Activated T-helper 1 cell treated with Interleukin-2 at 50 U/mL for 16 hours (primary cell): Measurements from ENCODE around the gene PRKCE.
"Not testable (repeated sequence)": the region's sequence is repeated elsewhere in the genome, so short reads cannot be mapped to it uniquely, and the experiment has no call there.

Experiments
- DNase-seq: peaks from one replicate; pipeline ENCODE4 v3.0.0-alpha.2; 2020; ENCODE audit warnings: low read depth

Gene PRKCE

DNA sequence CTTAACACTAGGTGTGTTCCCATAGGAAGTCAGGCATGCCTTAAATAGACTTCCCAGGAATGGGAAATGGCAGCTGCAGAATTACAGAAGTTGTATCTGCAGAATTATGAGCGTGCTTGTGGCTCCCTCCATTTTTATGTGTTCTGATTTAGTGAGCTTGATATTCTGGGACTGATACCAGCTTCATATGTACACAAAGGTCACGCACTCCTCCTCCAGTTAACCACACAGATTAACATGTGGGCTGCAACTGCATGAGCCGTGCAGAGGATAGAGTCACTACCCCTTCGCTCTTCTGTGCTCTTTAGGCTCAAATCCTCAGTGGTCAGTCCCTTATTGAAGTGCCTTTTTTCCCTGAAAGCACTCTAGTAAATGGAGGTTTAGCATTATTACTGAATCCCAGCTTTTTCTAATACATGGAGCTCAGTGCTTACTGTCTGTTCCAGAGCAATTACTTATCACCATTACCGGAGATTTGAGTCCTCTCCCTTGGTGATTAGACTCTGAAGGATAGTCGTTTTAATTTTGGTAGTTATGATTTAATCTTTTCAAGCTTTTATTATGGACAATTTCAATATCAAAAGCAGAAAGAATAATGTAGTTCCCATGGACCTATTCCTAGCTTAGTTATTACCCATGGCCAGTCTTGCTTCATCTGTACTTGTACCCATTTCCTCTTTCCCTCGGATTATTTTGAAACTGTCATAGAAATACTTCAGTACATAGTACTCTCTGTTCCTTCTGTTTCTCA is 238.3 kb downstream of the PRKCE start:
- no peak for DNase-seq

DNA sequence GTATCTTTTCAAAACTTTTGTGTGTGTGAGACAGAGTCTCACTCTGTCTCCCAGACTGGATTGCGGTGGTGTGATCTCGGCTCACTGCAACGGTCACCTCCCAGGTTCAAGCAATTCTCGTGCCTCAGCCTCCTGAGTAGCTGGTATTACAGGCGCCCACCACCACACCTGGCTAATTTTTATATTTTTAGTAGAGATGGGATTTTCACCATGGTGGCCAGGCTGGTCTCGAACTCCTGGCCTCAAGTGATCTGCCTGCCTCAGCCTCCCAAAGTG is 238.8 kb downstream of the PRKCE start:
- DNase-seq, result not testable (repeated sequence)

DNA sequence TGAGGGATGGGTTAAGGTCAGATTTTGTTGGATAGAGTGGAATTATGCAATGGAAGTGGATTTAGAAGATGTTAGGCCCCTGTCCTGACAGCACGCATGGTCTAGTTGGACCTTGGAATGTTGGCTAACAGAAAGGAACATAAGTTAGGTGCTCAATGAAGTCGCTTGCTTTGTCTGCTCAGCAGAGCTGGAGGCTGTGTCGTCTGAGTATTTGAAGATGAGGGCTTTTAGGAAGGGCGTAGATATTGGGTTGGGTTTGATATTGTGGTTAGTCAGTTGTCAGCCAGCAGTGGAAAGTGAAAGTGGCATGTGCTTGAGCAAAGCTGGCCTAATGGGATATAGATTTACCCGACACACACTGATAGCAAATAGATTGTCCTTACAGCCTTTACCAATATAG is 239.3 kb downstream of the PRKCE start:
- no peak for DNase-seq

DNA sequence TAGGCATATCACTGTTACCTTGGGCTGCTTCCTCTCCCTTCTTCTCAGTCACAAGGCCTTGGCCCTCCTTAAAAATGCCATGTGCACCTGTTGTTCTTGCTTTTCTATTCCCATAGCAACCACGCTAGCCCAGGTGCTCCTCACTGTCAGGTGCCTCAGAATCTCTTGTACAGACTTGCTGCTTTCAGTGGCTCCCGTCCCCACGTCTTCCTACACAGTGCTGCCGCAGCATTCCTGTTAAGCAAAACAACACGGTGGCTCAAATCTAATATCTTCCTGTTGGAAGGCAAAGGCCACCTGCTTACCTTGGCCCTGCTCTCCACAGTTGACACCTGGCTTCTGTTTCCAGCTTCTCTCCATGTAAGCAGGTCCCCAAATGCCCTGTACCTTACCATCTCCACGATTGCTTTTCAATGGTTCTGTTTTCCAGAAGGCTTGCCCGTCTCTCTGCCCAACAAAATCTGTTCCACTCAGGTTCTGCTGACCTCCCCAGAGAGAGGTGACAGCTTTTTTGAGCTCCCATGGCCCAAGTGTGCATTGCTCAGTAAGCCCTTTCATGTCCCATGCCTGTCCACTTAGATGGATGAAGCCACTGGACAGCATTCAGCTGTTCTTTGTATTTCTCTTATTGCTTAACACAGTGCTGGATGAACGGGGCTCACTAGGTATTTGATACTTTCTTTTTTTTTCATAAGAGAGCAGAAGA is 240.4 kb downstream of the PRKCE start:
- DNase-seq, result no peak

DNA sequence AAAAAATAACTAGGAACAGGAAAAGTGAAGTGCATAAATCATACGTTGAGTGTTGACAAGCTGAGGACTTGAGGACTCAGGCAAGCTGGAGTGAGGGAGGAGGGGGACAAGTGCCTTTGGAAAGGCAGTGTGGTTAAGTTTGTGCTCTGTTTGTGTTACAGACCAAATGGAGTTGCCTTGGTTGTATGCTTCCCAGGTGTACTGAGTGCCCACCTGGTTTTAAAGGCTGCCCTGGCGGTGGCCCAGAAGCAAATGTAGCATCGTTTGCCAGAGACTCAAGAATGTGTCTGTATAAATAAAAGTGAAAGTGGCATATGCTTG is 240.9 kb downstream of the PRKCE start:
- DNase-seq, result no peak

DNA sequence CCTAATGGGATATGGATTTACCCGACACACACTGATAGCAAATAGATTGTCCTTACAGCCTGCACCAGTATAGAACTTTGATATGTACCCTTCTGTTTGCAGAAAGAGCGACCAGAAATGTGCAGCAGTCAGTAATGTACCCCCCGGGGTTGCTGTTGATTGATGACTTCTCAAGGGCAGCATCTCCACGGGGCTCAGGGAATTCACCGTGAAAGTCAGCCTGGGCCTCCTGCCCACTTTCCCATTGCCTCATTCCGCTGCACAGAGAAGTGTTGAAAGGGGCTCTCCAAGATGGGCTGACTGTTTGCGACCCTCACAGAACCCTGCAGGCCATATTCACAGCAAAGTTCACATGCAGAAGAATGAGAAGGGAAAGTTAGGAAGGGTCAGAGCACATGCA is 241.3 kb downstream of the PRKCE start:
- DNase-seq, result no peak

DNA sequence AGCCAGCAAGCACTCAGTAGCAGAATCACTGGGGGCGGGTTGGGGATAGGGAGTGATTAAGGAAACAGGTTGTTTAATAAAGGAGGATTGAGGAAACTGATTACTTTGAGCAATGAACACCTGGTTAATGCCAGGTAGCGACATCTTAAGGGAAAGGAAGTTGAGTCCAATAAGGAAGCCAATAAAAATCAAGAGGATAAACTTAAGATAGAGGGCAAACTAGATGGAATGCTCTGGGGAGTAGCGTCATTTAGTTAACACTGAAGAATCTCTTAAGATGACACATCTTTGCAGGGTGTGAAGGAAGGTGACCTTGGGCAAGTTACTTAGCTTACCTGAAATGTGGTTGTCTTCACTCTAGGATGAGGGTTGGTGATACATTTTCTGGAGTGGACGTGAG is 242.7 kb downstream of the PRKCE start:
- DNase-seq, result no peak

DNA sequence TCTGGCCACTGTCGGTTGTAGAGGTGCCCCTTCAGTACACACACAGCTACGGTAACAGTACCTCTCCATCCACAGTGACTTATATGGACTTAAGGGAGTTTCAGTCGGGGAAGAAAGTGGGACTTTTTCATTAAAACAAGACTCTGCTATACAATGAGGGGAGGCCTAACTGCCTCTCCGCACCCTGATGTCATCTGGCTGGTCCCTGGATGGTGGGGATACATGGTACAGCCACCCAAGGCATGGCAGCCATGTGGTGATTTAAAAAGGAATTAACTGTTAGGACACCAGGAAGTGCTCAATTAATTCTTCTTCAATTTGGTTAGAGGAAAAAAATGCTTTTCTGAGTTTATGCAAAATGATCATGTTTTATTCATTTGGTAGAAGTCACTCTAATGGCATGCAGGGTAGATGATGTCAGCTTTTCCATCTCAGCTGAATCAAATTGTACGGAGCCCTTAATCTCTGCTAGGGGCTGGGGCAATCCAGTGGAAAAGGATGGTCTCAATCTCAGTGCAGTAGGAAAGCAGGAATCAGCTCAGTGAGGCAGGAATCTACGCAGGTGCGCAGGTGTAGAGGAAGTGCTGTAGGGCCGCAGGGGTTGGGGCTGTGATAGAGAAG is 243.9 kb downstream of the PRKCE start:
- no peak for DNase-seq

DNA sequence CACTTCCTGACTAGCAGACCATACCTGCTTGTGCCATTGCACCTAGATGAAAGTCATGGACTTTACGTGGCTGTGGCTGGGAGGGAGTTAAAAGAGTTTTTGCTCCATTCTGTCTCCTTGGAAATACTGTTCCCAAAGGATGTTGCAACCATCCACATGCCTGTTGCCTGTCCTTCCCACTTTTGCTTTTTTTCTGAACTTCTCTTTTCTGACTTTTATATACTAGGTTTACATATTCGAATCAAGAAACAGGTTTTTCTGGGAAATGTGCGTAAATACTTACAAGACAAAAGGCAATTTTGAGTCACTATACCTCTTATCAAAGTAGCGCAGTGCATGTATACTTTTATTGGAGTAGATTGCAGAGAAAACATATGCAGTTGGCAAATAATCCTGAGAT is 244.8 kb downstream of the PRKCE start:
- DNase-seq, result no peak

DNA sequence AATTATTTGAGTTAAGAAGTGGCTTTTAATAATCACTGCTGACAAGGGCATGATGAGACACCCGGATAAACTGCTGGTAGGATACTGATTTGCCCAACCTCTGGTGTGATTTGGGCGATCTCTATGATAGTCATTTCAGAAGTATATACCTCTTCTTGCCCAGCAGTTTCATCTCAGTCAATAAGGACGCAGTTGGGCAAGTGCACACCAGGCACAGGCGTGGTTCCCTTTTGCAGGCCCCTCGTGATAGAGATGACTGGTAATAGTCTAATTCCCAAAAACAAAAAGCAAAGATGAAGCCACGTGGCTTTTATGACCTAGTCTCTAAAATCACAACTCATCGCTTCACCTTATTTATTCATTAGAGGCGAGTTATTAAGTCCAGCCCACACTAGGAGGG is 246.4 kb downstream of the PRKCE start:
- DNase-seq, result no peak

DNA sequence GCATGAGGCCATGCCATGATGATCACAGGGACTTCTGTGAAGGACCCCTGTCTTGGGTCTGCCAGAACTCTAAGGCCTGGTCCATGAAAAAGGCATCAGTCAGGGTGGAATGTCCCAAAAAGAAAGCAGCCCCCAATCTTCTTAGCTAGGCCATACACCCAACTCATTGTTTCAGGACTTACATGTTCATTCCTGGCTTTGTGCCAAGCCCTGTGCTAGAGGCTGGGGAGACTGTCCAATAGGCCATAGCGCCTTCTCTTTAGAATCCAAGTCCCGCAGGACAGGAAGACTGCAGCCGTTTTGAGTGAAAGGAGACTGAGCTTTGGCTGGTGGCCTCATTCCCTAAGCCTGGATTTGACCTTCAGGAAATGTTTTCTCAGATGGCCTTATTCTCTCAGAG is 247.3 kb downstream of the PRKCE start:
- no peak for DNase-seq

DNA sequence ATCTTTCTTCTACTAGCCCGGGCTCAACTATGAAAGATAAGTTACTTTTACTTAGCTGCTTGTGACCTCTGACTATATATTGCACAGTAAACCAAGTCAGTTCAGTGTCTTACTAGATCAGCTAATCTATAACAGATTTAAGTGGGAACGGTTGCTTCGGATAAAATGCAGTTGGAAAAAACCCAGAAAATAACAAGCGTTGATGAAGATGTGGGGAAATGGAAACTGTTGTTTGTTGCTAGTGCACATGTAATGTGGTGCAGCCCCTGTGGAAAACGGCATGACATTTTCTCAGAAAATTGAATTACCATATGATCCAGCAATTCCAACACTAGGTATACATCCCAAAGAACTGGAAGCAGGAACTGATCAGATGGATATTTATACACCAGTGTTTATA is 248.5 kb downstream of the PRKCE start:
- DNase-seq, result no peak

DNA sequence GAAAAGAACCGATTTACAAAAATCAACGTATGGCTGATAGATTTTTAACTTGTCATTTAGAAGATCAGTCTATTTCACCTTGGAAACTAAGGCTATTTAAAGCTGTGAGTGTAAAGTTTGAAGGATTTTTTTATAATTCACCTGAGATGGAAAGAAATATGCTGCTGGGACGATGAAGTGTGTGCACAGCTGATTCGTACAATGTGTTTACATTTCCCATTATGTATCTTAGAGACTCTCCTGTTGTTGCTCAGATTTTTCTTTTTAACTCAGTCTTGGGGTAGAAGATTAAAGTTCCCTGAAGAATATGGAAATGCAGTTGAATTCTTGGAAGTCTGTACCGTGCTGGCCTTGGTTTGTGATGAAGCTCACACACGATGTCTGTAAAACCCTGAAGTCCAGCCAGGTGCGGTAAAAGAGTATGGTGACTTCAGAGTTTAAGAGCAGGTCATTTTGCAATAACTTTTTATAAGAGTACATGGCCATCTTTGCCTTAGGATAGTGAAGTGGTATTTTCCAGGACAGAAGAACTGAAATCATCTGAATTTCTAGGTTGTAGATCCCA is 250.1 kb downstream of the PRKCE start:
- no peak for DNase-seq

DNA sequence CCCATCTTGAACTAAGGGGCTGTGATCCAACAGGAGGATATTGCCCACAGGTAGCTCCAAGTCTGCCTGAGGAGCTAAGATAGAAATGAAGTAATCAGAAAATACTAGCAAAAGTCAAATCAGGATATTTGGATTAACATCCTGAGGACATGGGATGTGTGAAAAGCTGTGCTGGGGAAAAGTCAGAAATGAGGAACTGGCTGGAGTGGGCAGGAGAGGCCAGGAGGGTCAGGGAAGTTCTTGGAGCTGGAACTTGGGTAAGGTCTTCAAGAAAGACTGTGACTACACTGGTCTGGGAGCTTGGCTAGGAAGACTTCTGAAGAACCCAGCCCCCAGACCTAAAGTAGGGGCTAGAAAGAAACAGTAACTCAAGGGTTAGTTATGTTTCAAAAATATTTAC is 250.9 kb downstream of the PRKCE start:
- no peak for DNase-seq

DNA sequence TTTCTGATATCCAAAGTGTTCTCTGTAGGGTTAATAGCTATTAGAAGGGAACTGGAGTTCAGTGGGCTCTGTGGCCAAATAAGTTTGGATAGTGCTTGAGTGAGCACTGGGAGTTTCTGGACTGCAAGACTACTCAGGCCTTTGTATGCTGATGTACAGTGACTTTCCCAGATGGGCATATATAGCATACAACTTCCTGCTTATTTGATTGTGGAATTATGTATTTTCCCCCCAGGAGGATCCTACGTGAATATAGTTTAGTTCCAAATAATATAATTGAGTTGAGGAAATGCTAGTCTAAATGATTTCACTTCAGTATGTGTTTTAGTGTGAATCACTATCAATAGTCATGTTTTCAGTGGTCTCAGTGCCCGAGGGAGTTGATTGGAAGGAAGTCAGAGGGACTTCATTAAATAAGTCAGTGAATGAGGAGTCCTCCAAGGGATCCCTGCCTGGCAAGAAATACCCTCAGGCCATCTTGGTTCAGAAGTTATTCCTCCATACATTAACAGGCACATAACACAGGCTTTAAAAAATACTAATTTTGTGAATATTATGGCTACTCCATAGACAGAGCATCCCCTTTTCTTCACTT is 251.4 kb downstream of the PRKCE start:
- no peak for DNase-seq

DNA sequence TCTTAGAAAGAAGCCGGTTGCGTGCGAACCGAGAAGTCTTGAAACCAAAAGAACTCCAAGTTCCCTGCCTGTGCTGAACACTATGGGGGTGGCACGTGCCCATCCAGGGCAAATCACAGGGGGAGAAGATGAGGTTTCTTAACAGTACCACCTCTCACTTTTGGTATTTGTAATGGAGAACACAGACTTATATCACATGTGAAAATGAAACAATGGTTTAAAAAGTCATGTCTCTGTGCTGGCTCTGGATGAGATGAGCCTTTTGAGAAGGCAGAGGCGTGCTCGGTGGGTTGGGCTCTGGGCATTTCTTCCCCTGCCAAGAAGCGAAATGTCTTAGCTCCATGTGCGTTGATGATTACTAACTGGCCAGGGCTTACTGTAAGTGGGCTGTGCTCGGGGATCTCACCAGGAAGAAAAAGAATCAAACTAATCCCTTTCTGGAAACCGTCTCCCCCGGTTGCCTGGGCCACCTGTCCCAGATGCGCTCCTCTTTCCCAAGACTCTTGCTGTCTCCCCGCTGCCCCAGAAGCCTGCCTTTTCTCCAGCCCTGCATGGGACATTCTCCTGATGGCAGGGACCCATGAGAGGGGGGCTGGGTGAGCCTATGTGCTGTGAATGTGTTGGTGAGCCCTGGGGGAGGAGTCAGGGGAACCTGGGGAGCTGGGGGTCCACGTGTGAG is 252.9 kb downstream of the PRKCE start:
- DNase-seq, result no peak

DNA sequence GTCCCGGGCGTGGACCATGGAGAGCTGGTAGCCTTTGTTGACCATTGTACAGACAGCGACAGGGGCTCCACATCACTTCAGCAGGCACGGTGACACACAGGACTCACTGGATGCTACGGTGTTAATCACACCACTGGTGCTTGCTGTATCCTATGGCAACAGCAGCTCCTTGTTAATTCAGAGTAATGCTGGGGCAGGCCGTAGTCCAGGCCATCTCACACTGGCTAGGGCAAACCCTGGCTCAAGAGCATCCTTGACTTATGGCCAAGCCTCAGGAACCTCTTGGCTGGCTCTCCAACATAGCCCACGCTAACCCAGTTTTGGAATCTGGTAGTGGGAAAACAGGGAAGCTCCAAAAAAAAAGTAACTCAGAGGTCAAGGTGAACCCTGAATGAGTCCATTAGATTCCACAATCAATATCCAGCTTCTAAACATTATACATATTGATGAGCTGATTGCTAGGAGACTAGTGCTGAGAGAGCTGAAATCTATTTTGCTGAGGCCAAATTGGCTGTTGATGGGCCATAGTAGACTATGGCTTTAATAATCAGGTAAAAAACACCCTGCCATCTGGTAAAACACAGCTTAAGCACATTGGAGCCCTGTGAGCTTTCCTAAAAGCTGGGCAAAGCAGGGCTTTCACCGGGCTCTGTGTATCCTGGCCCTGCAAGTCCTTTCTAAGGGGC is 253.6 kb downstream of the PRKCE start:
- DNase-seq, result no peak

DNA sequence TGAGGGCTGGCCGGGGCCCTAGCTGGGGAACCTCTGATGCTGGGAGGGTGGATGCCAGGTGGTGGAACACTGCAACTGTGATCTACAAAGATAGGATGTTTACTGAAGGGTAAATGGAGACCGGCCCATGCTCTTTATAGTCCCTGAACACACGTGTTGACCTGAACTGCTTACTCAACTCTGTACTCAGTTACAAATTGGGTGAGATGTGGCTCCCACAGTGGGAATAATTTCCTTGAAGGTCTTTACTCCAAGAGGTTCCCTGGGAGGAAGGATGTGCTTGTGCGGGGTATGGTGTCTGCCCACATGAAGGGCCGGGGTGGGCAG is 254.1 kb downstream of the PRKCE start:
- no peak for DNase-seq

DNA sequence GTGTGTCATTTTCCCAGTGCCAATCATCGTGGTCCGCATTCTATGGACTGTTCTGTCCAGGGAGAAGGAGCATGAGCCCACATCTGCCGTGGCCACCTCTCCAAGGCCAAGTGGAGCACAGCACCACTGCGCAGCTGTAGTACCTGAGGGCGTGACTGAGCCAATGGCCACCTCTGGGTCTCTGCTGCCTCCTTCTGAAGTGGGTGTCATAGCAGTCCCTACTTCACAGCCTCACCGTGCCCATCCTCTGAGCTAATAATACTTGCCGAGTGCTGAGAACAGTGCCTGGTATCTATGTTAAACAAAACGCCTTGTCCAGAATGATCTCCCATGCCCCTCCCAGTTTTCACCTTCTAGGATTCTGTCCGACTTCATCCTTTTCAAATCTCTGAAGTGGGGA is 256.1 kb downstream of the PRKCE start:
- no peak for DNase-seq

DNA sequence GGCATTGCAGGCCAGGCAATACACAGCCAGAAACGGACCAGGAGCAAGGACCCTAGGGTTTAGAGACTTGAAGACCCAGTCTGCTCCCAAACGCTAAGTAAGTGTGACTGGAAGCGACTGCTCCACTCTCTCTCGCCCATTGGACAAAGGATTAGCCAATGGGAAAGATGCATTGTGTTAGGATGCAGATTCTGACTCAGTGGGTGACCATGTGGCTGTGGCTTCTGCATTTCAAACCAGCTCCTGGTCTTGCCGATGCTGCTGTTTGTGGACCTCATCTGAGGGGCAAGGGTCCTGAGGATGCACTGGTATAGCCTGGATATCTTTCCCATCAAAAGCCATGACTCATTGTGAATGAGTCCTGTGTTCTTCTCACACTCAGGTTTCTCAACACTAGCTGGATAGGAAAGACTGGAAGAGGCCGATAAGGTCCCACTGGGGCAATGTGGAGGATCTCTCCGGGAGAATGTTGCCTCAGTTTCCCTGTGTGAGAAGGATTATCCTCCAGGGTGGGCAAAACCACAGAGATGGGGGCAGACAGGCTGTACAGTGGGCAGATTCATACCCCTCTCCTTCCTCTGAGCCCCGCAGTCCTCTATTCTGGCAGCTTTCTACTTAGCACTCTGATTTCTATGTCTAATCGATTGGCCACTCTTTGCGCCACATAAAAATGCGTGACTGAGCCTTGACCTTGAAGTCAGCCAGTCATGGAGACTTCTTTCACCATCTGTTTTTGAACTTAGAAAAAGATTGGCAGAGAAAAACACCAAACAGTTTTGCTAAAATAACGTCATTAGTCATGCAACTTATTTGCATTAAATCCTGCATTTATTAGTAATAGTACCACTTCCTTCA is 257.1 kb downstream of the PRKCE start:
- no peak for DNase-seq

DNA sequence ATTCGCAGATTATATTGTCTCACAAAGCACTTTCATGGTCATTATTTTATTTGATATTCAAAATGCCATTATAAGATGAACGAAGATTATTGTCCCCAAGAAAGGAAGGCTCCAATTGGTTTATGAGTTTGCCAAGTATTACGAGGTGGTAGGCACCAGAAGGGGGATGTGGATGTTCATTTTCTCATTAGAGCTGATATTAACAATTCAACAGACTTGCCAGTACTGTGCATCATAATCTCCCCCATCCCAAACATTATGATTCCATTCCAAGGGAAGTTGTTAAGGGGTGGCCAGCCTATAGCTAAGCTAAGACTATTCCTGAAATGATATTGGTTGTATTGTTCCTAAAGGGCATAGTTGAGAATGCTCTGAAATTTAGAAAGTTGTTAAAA is 257.7 kb downstream of the PRKCE start:
- no peak for DNase-seq
